ENCODE measurements around the gene MORN1.

- no peak for TF ChIP-seq POLR2AphosphoS5 (IDR thresholded peaks at IDR 0.05; ENCODE audit: borderline replicate concordance, low read depth, low read length)
- no peak for TF ChIP-seq EZH2 (IDR thresholded peaks at IDR 0.05)
- TF ChIP-seq FOXP2 (optimal IDR thresholded peaks at IDR 0.05; ENCODE audit: control extremely low read depth, extremely low read length, insufficient read depth), result no peak
These were observed 66.6 kb downstream of the MORN1 start for GRCh38 chr1:2324553-2325366.

Data from SK-N-MC (cell line).